H1 (cell line): ENCODE data around the gene NELFA. TPM values are rescaled to one million over a fixed set of nuclear protein-coding genes. Genes with fewer than 3 reads are reported as not detected.

ENCODE experiments used
- CTCF ChIA-PET: fragments of 300-600 bp; sonication (Branson Sonifier 250); formaldehyde crosslinking; loops from one replicate; lab custom pipeline; 2021; ENCODE audit not compliant: partially characterized antibody; lab: Charles Lee
- POLR2A ChIA-PET: fragments of 300-600 bp; sonication (Branson Sonifier 250); formaldehyde crosslinking; loops from one replicate; lab custom pipeline; 2021; ENCODE audit warnings: inconsistent platforms; ENCODE audit not compliant: partially characterized antibody; lab: Charles Lee
- DNase-seq, 2 experiments: peaks; one replicate each; pipeline versions ENCODE4 v3.0.0 to v3.0.0-alpha.2; 2010 to 2022; ENCODE audit warnings: low spot score in 2 of 2, low read depth in 1 of 2, mixed read lengths in 1 of 2
- FAIRE-seq: peaks from 2 replicates; lab custom pipeline; 2011; peaks lifted over from hg19 to GRCh38; lab: Jason Lieb, UNC
- H2AFZ ChIP-seq: 2 replicates; pipeline ENCODE4 v1.8.1; 2012; ENCODE audit warnings: low read length, inconsistent platforms
- H2AK5ac ChIP-seq: 2 replicates; pipeline ENCODE4 v1.6.1; 2013; ENCODE audit warnings: low read depth, low read length
- H2BK120ac ChIP-seq: replicated peaks from 2 replicates; pipeline ENCODE3; 2013; ENCODE audit warnings: low read depth, low read length, inconsistent platforms
- H2BK12ac ChIP-seq: 2 replicates; pipeline ENCODE4 v1.6.1; 2013; ENCODE audit warnings: low read depth, low read length
- H2BK15ac ChIP-seq: 2 replicates; pipeline ENCODE4 v1.6.1; 2013; ENCODE audit warnings: low read length
- H2BK20ac ChIP-seq: 2 replicates; pipeline ENCODE4 v1.6.1; 2013; ENCODE audit warnings: low read length
- H2BK5ac ChIP-seq: 2 replicates; pipeline ENCODE4 v1.6.1; 2013; ENCODE audit warnings: low read depth, low read length
- H3K14ac ChIP-seq: 2 replicates; pipeline ENCODE4 v1.6.1; 2013; ENCODE audit warnings: inconsistent platforms; ENCODE audit not compliant: insufficient read length
- H3K18ac ChIP-seq: 2 replicates; pipeline ENCODE4 v1.6.1; 2013; ENCODE audit warnings: low read length; ENCODE audit errors: extremely low read depth
- H3K23ac ChIP-seq: 2 replicates; pipeline ENCODE4 v1.6.1; 2013; ENCODE audit warnings: inconsistent platforms; ENCODE audit not compliant: insufficient read length
- H3K23me2 ChIP-seq: 2 replicates; pipeline ENCODE4 v1.6.1; 2013; ENCODE audit warnings: low read depth, low read length
- H3K27ac ChIP-seq: 2 replicates; pipeline ENCODE4 v1.6.1; 2011; ENCODE audit warnings: low read depth, low read length, inconsistent platforms
- H3K27me3 ChIP-seq, 4 experiments: replicated peaks in 1 of 4; 1 replicate in 1 of 4; 2 replicates in 3 of 4; pipeline versions ENCODE4 v1.6.1 to v1.8.1; 2011 to 2013; ENCODE audit warnings: low read length in 3 of 4, mild to moderate bottlenecking in 3 of 4, inconsistent platforms in 2 of 4, mixed read lengths in 2 of 4, moderate library complexity in 1 of 4; ENCODE audit not compliant: control insufficient read depth in 3 of 4, insufficient read depth in 3 of 4; ENCODE audit errors: extremely low read depth in 1 of 4
- H3K36me3 ChIP-seq, 4 experiments: 2 replicates each; pipeline versions ENCODE4 v1.6.1 to v1.8.1; 2011 to 2013; ENCODE audit warnings: mild to moderate bottlenecking in 4 of 4, low read length in 3 of 4, moderate library complexity in 2 of 4, control low read depth in 1 of 4, inconsistent platforms in 1 of 4; ENCODE audit not compliant: insufficient read depth in 4 of 4, control insufficient read depth in 2 of 4
- H3K4ac ChIP-seq: replicated peaks from 2 replicates; pipeline ENCODE3; 2013; ENCODE audit warnings: low read length, low read depth, mixed read lengths, inconsistent platforms; ENCODE audit not compliant: insufficient read length
- H3K4me1 ChIP-seq, 4 experiments: replicated peaks in 1 of 4; 1 replicate in 1 of 4; 2 replicates in 3 of 4; pipeline versions ENCODE4 v1.6.1 to v1.8.1; 2011 to 2013; ENCODE audit warnings: low read length in 3 of 4, inconsistent platforms in 2 of 4, mixed read lengths in 1 of 4; ENCODE audit not compliant: insufficient read depth in 4 of 4, control insufficient read depth in 3 of 4
- H3K4me2 ChIP-seq, 2 experiments: 2 replicates each; pipeline versions ENCODE4 v1.6.1 to v1.8.1; 2011 to 2013; ENCODE audit warnings: low read depth in 2 of 2, low read length in 2 of 2, control low read depth in 1 of 2, inconsistent platforms in 1 of 2, mild to moderate bottlenecking in 1 of 2; ENCODE audit not compliant: insufficient read depth in 1 of 2
- H3K4me3 ChIP-seq, 4 experiments: fragments of 200-600, 300-600 bp in 1 of 4; sonication (generic), shearing (Covaris generic), sonication (Bioruptor Twin) in 1 of 4; 2 replicates each; pipeline versions ENCODE4 v1.5.1 to v1.8.1; 2011 to 2016; ENCODE audit warnings: low read length in 4 of 4, low read depth in 3 of 4, control low read depth in 2 of 4, inconsistent platforms in 2 of 4, mild to moderate bottlenecking in 2 of 4, mixed read lengths in 1 of 4, moderate library complexity in 1 of 4; ENCODE audit not compliant: insufficient read depth in 2 of 4; ENCODE audit errors: extremely low read depth in 1 of 4
- H3K56ac ChIP-seq: replicated peaks from 2 replicates; pipeline ENCODE3; 2013; ENCODE audit warnings: low read depth, mild to moderate bottlenecking, mixed read lengths, low read length, inconsistent platforms; ENCODE audit not compliant: insufficient read length
- H3K79me1 ChIP-seq: 2 replicates; pipeline ENCODE4 v1.6.1; 2013; ENCODE audit warnings: low read depth, low read length, control low read depth
- H3K79me2 ChIP-seq, 2 experiments: 2 replicates each; pipeline versions ENCODE4 v1.6.1 to v1.8.1; 2012 to 2013; ENCODE audit warnings: low read length in 2 of 2, mild to moderate bottlenecking in 2 of 2, inconsistent platforms in 1 of 2; ENCODE audit not compliant: insufficient read depth in 2 of 2, control insufficient read depth in 1 of 2
- H3K9ac ChIP-seq, 4 experiments: replicated peaks in 1 of 4; 1 replicate in 1 of 4; 2 replicates in 3 of 4; pipeline versions ENCODE4 v1.6.1 to v1.8.1; 2011 to 2013; ENCODE audit warnings: low read depth in 3 of 4, low read length in 3 of 4, control low read depth in 2 of 4, mild to moderate bottlenecking in 2 of 4, moderate library complexity in 2 of 4, inconsistent platforms in 1 of 4; ENCODE audit errors: extremely low read depth in 1 of 4
- H3K9me3 ChIP-seq, 2 experiments: 2 replicates each; pipeline versions ENCODE4 v1.6.1 to v1.8.1; 2012 to 2013; ENCODE audit warnings: mild to moderate bottlenecking in 2 of 2, moderate library complexity in 2 of 2, control low read depth in 1 of 2, inconsistent platforms in 1 of 2, low read depth in 1 of 2, low read length in 1 of 2, mixed read lengths in 1 of 2; ENCODE audit not compliant: insufficient read depth in 2 of 2
- H4K20me1 ChIP-seq, 2 experiments: replicated peaks in 1 of 2; 2 replicates each; pipeline versions ENCODE3 to v1.8.1; 2011 to 2013; ENCODE audit warnings: inconsistent platforms in 2 of 2, low read length in 2 of 2, mild to moderate bottlenecking in 1 of 2; ENCODE audit not compliant: insufficient read depth in 2 of 2, control insufficient read depth in 1 of 2
- H4K5ac ChIP-seq: 2 replicates; pipeline ENCODE4 v1.6.1; 2013; ENCODE audit warnings: low read length, low read depth, mixed read lengths, inconsistent platforms; ENCODE audit not compliant: insufficient read length
- H4K8ac ChIP-seq: 2 replicates; pipeline ENCODE4 v1.8.0; 2013; ENCODE audit warnings: mild to moderate bottlenecking, moderate library complexity, low read length, inconsistent platforms; ENCODE audit not compliant: insufficient read depth; ENCODE audit errors: extremely low read depth
- H4K91ac ChIP-seq: replicated peaks from 2 replicates; pipeline ENCODE3; 2013; ENCODE audit warnings: low read length, mixed read lengths, inconsistent platforms; ENCODE audit not compliant: insufficient read length
- FOSL1 ChIP-seq: IDR thresholded peaks from 2 replicates; pipeline ENCODE4 v1.6.1; 2011; ENCODE audit warnings: mild to moderate bottlenecking, low read depth, low read length, moderate library complexity; ENCODE audit not compliant: insufficient read depth
- NANOG ChIP-seq: IDR thresholded peaks from 2 replicates; pipeline ENCODE4 v1.6.1; 2011; ENCODE audit warnings: low read length, low read depth, mild to moderate bottlenecking, inconsistent platforms; ENCODE audit not compliant: insufficient read depth, poor library complexity, severe bottlenecking
- NRF1 ChIP-seq: IDR thresholded peaks from 2 replicates; pipeline ENCODE4 v1.6.1; 2011; ENCODE audit warnings: mild to moderate bottlenecking, low read depth, low read length, improper control_type of control experiment
- WGBS, 2 experiments: shearing (Covaris generic) in 1 of 2; methylation state at CpG; one replicate each; pipeline versions ENCODE4 v1.1.6 to v1.1.7; 2013 to 2015; ENCODE audit warnings: low lambda C conversion rate in 2 of 2, mixed read lengths in 2 of 2, inconsistent platforms in 1 of 2, low coverage in 1 of 2, missing lambda C conversion rate in 1 of 2; ENCODE audit not compliant: insufficient replicate concordance in 2 of 2, insufficient coverage in 1 of 2, insufficient read length in 1 of 2; ENCODE audit errors: extremely low coverage in 1 of 2, missing lambda C conversion rate in 1 of 2; 5-methylcytosine and 5-hydroxymethylcytosine counted together
- polyA plus RNA-seq, 7 experiments: library from polyadenylated mRNA; depleted of rRNA in 3 of 7; stranded (reverse) in 5 of 7; unstranded in 2 of 7; fragments of >200 nt in 5 of 7; fragments of 200-250 nt in 2 of 7; gene quantifications; 1 replicate in 5 of 7; 2 replicates in 1 of 7; 4 replicates in 1 of 7; pipeline versions ENCODE4 v1.2.1 to v1.2.3, GENCODE V29; 2011 to 2013; ENCODE audit warnings: missing spikeins in 2 of 7, mixed read lengths in 2 of 7
- total RNA-seq: library from RNA; stranded (reverse); fragmentation: NEBNext Ultra II Directional; extraction: Animal tissue kit (Norgen Biotek cat#: 25700); gene quantifications from 2 replicates; pipeline ENCODE4 v1.2.1, GENCODE V29; 2021

NELFA gene
- total and polyA plus RNA-seq, 2 of the 8 experiments (the other 6 are each of a cell fraction or from before 2014, with no cell fraction given), result 41.8 to 57.5 TPM

DNA sequence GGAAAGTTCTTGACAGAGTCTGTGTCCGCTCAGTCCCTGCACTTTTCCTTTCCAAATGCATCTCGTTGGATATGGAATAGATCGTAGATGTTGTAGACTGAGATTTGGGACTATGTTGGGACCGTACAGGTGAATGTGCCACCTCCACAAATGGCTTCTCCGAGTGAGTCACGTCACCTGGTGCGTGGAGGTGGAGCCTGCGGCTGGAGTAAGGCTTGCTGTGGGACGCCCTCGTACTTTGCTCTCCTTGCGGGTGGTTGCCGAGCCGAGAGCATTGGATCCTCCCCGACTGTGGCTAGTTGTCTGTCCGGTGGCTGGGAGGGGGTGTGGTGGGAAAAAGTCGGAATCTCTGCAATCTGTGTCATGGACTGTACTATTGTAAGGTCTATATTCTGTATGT lies 60.5 kb downstream of the NELFA start:
- Histone ChIP-seq H3K9me3 (no peaks in the 10 kb centered on the region), H3K36me3 (peaks cover 2 to 13% (median 11%) of the 10 kb centered on the region in 4 experiments; a peak in 7 of 8 replicates), H2BK5ac (no peak overlapping the region), H2AFZ (no peak overlapping the region), H3K4me2 (no peak overlapping the region), H3K9ac (no peak overlapping the region), H4K5ac (no peak overlapping the region), H2BK15ac (no peak overlapping the region), H2AK5ac (no peak overlapping the region), H3K23ac (no peak overlapping the region), H3K27me3 (no peaks in the 10 kb centered on the region), H3K23me2 (no peaks in the 10 kb centered on the region), H2BK120ac (no peak overlapping the region), H4K20me1 (peaks cover 4 to 9% of the 10 kb centered on the region in 2 experiments), H3K14ac (no peak overlapping the region), H4K91ac (no peak overlapping the region), H3K18ac (no peak overlapping the region), H3K79me1 (no peaks in the 10 kb centered on the region; the same call in 1 of the 2 replicates), H2BK20ac (no peak overlapping the region), H4K8ac (no peak overlapping the region), H3K79me2 (no peaks in the 10 kb centered on the region), H3K56ac (no peak overlapping the region), H3K4ac (no peak overlapping the region), H3K4me1 (no peaks in the 10 kb centered on the region), H2BK12ac (no peak overlapping the region), H3K4me3 (no peak overlapping the region), H3K27ac (no peak overlapping the region)
- FAIRE-seq (no peak), DNase-seq (no peak)
- WGBS, 2 experiments, result 93% methylated on average over 16 of the region's 16 CpGs; no CpG with 5 or more reads in 1 of the 2 experiments
- ChIA-PET CTCF (interaction anchor here (1.0 kb wide), 1 partner anchor 10 kb away, joined by 4 read pairs; no protein-coding TSS in a partner anchor), POLR2A (interaction anchor here (1.0 kb wide), 1 partner anchor 235 kb away, joined by 3 read pairs; no protein-coding TSS in a partner anchor)
- no peak for TF ChIP-seq FOSL1
- no peak for TF ChIP-seq NANOG
- TF ChIP-seq NRF1, result no peak
